Activated CD4-positive, alpha-beta T cell treated with anti-CD3 and anti-CD28 coated beads, Interleukin-2, amount 50 U/mL, for 16 hours (primary cell): ENCODE data around the gene RNF19B.
"Not testable (repeated sequence)": the region's sequence is repeated elsewhere in the genome, so short reads cannot be mapped to it uniquely, and the experiment has no call there.

Source experiments
- DNase-seq: peaks from one replicate; pipeline ENCODE4 v3.0.0-alpha.2; 2020

The RNF19B gene

DNA sequence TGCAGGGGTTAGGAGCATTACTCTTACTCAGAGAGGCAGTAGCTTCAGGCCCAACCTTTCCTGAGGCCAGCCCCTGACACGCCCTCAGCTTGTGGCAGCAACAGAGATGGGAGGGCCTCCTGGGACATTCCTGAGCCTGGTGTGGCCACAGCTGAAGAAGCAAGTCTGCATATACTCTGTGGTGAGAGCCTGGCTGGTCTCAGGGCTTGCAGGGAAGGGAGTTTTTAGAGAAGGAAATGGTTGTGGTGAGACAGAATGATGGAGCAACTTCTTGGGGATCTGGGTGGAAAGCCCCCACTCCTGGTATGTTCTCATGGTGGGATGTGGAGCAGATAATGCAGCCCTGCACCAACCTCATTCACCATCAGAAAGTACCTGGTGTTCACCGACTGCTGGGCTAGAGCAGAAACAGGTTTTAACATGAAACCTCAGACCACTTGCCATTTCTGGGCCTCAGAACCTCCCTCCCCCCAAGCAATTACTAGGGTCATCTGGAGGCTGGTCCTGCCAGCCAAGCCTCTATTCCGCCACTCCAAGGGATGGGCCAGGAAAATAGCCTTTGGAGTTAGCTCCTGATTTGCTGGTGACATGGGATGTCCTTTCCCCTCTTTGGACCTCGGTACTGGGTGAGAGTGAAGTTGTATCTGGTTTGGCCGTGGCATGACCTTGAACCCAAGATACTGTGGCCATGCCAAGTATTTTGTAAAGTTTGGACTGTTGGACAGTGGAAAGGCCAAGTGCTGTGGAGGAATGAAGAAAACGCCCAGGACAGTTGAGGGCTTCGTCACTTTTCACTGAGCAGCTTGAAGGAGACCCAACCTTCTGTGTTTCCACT lies 28.1 kb upstream of the RNF19B start:
- peak; percentile 85 for DNase-seq

- no peak for DNase-seq
These were observed 27.3 kb upstream of the RNF19B start for GRCh38 chr1:32991819-32992488.

GRCh38 chr1:32991386-32991785 lies 26.8 kb upstream of the RNF19B start:
- DNase-seq, result no peak

- no peak for DNase-seq
These were observed 26.3 kb upstream of the RNF19B start for GRCh38 chr1:32990887-32991286.

- peak; percentile 73 for DNase-seq
These were observed 24.8 kb upstream of the RNF19B start for GRCh38 chr1:32989160-32990050.

- no peak for DNase-seq
These were observed 24.1 kb upstream of the RNF19B start for GRCh38 chr1:32988665-32989064.

- DNase-seq, result no peak
These were observed 20.6 kb upstream of the RNF19B start for GRCh38 chr1:32985226-32985625.

- DNase-seq, result peak; percentile 73
These were observed 20.0 kb upstream of the RNF19B start for GRCh38 chr1:32984455-32985171.

DNA sequence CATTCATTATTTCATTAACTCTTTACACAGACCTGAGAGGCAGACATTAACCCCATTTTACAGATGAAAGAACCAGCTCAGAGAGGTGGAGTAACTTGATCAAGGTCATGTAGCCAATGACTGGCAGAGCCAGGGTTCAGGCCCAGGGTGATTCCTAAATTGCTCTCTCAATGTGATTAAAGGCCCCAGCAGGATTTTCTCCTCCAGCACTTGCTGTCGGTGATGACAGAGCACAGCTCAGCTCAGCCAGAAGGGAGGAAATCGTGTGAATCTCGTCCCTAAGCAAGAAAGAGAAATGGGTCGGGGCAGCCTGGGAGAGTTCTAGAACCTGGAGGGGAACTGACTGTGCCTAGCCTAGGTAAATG lies 19.5 kb upstream of the RNF19B start:
- no peak for DNase-seq

DNA sequence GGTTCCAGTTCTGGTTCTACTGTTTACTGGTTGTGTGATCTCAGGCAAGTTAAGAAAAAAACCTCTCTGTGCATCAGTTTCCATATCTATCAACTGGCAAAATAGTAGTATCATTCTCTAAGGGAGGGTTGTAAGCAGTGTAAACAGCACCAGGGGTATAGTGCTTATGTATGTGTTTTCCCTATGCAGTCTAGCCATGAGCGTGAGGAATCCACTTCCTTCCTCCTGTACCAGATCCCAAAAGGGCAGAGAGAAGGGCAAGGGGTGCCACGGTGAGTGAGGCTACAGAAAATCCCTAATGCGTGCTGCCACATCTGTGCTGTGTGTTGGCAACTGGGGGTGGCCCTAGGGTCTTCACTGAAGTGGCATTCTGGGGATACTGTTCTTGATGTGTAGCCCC lies 18.4 kb upstream of the RNF19B start:
- DNase-seq, result no peak

GRCh38 chr1:32981003-32981901 lies 16.6 kb upstream of the RNF19B start:
- peak; percentile 90 for DNase-seq

GRCh38 chr1:32980080-32980479 lies 15.5 kb upstream of the RNF19B start:
- no peak for DNase-seq

- DNase-seq, result no peak
These were observed 14.2 kb upstream of the RNF19B start for GRCh38 chr1:32978854-32979253.

GRCh38 chr1:32977546-32978087 lies 13.0 kb upstream of the RNF19B start:
- DNase-seq, result no peak

DNA sequence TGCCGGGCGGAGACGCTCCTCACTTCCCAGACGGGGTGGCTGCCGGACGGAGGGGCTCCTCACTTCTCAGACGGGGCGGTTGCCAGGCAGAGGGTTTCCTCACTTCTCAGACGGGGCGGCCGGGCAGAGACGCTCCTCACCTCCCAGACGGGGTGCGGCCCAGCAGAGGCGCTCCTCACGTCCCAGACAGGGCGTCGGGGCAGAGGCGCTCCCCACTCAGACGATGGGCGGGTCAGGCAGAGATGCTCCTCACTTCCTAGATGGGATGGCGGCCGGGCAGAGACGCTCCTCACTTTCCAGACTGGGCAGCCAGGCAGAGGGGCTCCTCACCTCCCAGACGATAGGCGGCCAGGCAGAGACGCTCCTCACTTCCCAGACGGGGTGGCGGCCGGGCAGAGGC lies 10.4 kb upstream of the RNF19B start:
- DNase-seq, result not testable (repeated sequence)

GRCh38 chr1:32973458-32973857 lies 8.8 kb upstream of the RNF19B start:
- DNase-seq, result not testable (repeated sequence)

DNA sequence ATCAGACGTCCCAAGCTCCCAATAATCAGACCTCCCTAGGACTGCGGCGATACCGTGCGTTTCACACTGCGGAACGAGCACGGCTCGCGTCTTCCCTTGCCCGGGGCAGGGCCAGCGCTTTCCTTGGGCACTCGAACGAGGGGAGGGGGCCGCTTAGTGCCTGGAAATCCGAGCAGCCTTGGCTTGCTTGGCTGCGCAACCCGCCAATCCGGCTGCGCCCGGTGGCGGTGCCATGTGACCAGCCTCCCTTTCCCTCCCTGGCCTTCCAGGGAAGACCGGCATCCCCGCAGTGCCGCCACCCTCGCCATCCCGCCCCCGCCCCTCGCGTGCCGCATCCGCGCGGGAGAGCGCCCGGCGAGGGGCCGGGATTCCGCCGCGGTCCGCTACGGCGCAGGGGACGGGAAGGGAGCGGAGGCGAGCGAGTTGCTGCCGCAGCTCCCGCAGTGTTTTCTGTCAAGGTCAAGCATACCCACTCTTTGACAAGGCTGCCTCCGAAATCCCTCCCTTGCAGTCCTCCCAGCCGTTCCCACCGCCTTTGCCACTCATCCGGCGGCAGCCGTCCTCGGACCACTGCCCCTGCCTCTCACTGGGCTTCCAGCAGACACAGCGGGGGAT lies 8.3 kb upstream of the RNF19B start:
- no peak for DNase-seq

GRCh38 chr1:32971576-32971975 lies 7.0 kb upstream of the RNF19B start:
- no peak for DNase-seq

- DNase-seq, result no peak
These were observed 6.5 kb upstream of the RNF19B start for GRCh38 chr1:32971156-32971555.

DNA sequence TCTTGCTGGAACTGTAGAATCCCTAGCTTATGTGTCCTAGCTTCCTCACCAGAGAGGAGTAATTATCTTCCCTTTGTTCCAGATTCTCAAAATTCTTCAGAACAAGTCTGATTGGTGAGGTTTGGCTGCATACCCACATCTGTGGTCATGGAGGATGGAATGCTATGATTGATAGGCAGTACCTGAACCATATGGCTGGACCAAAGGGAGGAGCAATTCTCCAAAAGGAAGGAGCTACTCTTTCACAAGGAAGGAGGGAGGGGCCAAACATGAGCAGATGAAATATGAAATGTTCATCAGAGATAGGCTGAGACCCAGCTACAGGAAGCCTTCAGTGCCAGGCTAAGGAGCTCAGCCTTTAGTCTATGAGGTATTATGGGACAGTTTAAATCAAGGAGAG lies 5.0 kb upstream of the RNF19B start:
- no peak for DNase-seq
